HFFc6 (cell line): ENCODE results near the gene INPP4B. TPM values are rescaled to one million over a fixed set of nuclear protein-coding genes. Genes with fewer than 3 reads are reported as not detected.

Experiments used
- DNase-seq: peaks from one replicate; pipeline ENCODE4 v3.0.0-alpha.2; 2018
- H3K27ac Mint-ChIP-seq: 2 replicates; pipeline ENCODE4 v1.8.0; 2020; ENCODE audit warnings: mild to moderate bottlenecking, mixed read lengths
- H3K27me3 Mint-ChIP-seq: 2 replicates; pipeline ENCODE4 v1.8.0; 2021; ENCODE audit warnings: mild to moderate bottlenecking, moderate library complexity, mixed read lengths; ENCODE audit not compliant: insufficient read depth
- H3K36me3 Mint-ChIP-seq: 2 replicates; pipeline ENCODE4 v1.8.0; 2021; ENCODE audit warnings: low read depth, mixed read lengths
- H3K4me1 Mint-ChIP-seq: 2 replicates; pipeline ENCODE4 v1.8.0; 2020; ENCODE audit warnings: low read depth, mixed read lengths
- H3K4me3 Mint-ChIP-seq: 2 replicates; pipeline ENCODE4 v1.8.0; 2020; ENCODE audit warnings: mild to moderate bottlenecking, moderate library complexity, mixed read lengths
- H3K9me3 Mint-ChIP-seq: 2 replicates; pipeline ENCODE4 v1.8.0; 2020; ENCODE audit warnings: mild to moderate bottlenecking, mixed read lengths
- total RNA-seq, 6 experiments: library from RNA; stranded (reverse); fragmentation: NEBNext Ultra II Directional; extraction: Animal tissue kit (Norgen Biotek cat#: 25700); gene quantifications; 2 replicates in 1 of 6; 3 replicates in 5 of 6; pipeline ENCODE4 v1.2.3, GENCODE V29; 2021
- TF ChIP-seq, protein P1 (sequence below): fragments of 200-600 bp; sonication (generic); IDR thresholded peaks from 2 replicates; pipeline ENCODE4 v1.5.0; 2021; ENCODE audit warnings: antibody characterized with exemption, mild to moderate bottlenecking

INPP4B gene
- total RNA-seq, 6 experiments from 2014 or later = 36.1 to 48.9 (median 40.1) TPM

DNA sequence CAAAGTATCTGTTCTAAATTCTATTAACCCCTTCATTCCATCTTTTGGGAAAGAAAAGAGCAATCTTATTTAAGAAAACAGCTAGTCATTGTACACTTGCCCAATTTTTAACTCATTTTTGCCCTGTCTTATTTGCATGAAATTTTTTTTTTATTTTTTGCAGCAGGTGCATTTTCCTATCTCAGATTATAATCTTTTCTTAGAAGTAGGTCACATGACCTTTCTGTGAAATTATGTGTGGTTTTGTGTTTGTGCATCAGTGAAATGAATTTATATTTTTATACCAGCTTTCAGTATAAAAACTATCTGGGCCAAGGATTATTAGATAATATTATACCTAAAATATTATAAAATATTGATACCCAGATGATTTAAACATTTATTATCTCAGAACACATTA is 145.6 kb downstream of the INPP4B start:
- Mint-ChIP-seq H3K4me1 (peaks cover 8% of the 10 kb centered on the region; the same call in 1 of the 2 replicates), H3K4me3 (no peak overlapping the region), H3K9me3 (no peaks in the 10 kb centered on the region), H3K27ac (no peak overlapping the region), H3K36me3 (no peaks in the 10 kb centered on the region), H3K27me3 (no peaks in the 10 kb centered on the region; the same call in 1 of the 2 replicates)
- no peak for DNase-seq
- TF ChIP-seq, protein P1, sequence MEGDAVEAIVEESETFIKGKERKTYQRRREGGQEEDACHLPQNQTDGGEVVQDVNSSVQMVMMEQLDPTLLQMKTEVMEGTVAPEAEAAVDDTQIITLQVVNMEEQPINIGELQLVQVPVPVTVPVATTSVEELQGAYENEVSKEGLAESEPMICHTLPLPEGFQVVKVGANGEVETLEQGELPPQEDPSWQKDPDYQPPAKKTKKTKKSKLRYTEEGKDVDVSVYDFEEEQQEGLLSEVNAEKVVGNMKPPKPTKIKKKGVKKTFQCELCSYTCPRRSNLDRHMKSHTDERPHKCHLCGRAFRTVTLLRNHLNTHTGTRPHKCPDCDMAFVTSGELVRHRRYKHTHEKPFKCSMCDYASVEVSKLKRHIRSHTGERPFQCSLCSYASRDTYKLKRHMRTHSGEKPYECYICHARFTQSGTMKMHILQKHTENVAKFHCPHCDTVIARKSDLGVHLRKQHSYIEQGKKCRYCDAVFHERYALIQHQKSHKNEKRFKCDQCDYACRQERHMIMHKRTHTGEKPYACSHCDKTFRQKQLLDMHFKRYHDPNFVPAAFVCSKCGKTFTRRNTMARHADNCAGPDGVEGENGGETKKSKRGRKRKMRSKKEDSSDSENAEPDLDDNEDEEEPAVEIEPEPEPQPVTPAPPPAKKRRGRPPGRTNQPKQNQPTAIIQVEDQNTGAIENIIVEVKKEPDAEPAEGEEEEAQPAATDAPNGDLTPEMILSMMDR = no peak

DNA sequence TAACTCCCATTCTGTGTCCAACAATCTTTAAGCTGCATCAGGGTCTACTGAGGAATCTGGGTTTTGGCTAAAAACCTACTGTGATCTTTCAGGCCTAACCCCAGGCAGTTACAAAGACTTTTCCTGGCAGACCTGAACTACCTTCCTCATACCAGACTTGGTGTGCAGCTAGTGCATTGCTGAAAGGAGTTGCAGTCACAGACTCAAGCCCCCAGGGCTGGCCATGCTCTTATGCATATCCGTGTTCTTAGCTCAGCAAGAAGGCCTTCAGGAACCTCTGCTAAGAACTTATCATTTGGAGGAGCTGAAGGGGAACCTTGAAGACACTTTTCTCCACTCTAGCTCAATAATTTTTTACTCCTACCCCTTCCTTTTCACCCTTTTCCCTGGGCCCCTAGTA is 147.5 kb downstream of the INPP4B start:
- H3K4me1 Mint-ChIP-seq = peaks cover 8% of the 10 kb centered on the region; the same call in 1 of the 2 replicates
- no peak overlapping the region for H3K4me3 Mint-ChIP-seq
- TF ChIP-seq, protein P1 = no peak
- no peaks in the 10 kb centered on the region; the same call in 1 of the 2 replicates for H3K27me3 Mint-ChIP-seq
- H3K36me3 Mint-ChIP-seq = no peaks in the 10 kb centered on the region
- H3K9me3 Mint-ChIP-seq = no peaks in the 10 kb centered on the region
- H3K27ac Mint-ChIP-seq = no peak overlapping the region
- DNase-seq = no peak

DNA sequence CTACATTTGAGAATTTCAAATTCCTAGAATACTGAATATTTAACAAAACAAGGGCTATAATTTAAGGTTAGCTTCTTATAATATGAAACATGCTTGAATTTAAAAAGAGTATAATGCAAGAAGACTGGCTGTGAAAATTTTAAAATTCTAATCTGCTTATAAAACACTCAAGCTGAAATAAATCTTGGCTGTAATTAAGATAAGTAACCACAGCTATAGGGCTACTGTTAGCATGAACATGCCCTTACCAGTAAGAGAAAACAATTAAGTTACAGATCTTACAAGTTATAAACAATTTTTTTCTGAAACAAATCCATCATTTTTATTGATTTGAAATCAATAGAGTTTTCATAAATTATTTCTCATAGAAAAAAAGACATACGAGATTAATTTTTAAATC is 148.2 kb downstream of the INPP4B start:
- no peaks in the 10 kb centered on the region; the same call in 1 of the 2 replicates for H3K27me3 Mint-ChIP-seq
- TF ChIP-seq, protein P1 = no peak
- no peak for DNase-seq

DNA sequence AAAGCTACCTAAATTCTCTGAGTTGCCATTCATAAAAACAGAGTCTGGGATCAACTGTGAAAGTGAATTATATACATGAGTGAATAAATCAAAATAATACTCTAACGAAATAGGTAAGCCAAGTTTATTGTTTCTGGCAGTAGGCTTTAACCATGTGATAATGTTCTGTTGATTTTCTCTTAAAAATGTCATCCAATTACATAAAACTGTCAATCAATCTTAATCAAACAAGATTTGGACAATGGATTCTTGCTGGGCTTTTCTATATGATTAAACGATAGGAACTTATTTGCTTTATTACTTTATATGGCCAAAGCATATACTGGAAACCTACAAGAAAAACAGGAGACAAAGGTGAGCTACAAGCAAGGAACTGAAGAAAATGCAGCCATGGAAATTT is 148.8 kb downstream of the INPP4B start:
- Mint-ChIP-seq H3K4me3 (no peak overlapping the region), H3K9me3 (no peaks in the 10 kb centered on the region), H3K36me3 (no peaks in the 10 kb centered on the region), H3K27me3 (no peaks in the 10 kb centered on the region; the same call in 1 of the 2 replicates), H3K27ac (no peak overlapping the region), H3K4me1 (peaks cover 8% of the 10 kb centered on the region; the same call in 1 of the 2 replicates)
- TF ChIP-seq, protein P1 = no peak
- DNase-seq = no peak

More for the DNA sequence above, 148.2 kb downstream of the INPP4B start:
- Mint-ChIP-seq H3K4me1 (peaks cover 8% of the 10 kb centered on the region; the same call in 1 of the 2 replicates), H3K4me3 (no peak overlapping the region), H3K36me3 (no peaks in the 10 kb centered on the region), H3K9me3 (no peaks in the 10 kb centered on the region), H3K27ac (no peak overlapping the region)

DNA sequence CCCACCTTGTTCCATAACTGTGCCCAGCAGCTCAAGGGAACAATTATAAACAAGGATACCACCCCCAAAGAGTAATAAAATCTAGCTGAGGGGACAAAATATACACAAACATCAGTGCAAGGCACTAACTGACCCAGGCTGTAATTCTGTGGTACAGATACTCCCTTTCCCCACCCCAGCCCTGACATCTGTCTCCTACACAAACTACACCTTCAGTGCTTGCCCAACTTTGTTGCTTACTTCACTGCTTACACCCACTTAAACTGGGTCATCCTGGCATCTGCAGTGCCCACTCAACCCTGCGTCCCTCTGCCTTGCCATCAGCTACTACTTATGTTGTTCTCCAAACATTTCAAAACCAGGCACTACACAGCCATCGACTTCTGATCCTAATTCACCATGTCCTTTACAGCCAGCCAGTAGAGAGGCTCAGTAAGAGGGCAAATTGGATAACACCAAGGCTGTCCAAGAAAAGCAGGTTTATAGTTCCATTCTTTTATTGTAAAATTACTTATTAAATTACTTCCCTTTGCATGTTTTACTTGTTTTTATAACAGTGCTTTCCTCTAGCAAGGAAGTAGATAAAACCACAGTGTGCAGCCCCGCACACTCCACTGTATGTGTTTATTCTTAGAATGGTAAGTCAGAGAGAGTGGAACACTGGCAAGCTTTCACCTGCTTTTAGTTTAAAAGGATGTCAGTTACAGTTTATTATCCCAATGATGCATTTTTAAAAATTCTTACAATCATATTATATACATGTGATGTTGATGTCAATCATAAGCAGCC is 149.6 kb downstream of the INPP4B start:
- H3K4me1 Mint-ChIP-seq = peaks cover 11% of the 10 kb centered on the region
- TF ChIP-seq, protein P1 = no peak
- H3K4me3 Mint-ChIP-seq = no peak overlapping the region
- H3K27me3 Mint-ChIP-seq = no peaks in the 10 kb centered on the region; the same call in 1 of the 2 replicates
- DNase-seq = no peak
- H3K9me3 Mint-ChIP-seq = no peaks in the 10 kb centered on the region
- no peak overlapping the region for H3K27ac Mint-ChIP-seq
- 0 out of 2 replicates have a peak, but pooled peaks cover 1% of the 10 kb centered on the region for H3K36me3 Mint-ChIP-seq
